GM18861 (cell line): ENCODE data around the gene KIF1C.
"Not testable (repeated sequence)": the region's sequence is repeated elsewhere in the genome, so short reads cannot be mapped to it uniquely, and the experiment has no call there.

Experiments used
- ATAC-seq: cut with Tn5 transposase; IDR thresholded peaks from one replicate; pipeline ENCODE4 v1.9.1; 2021; ENCODE audit not compliant: unreplicated experiment

The KIF1C gene

GRCh38 chr17:5042157-5043022 lies 44.6 kb downstream of the KIF1C start:
- ATAC-seq = no peak

GRCh38 chr17:5043524-5043923 lies 45.8 kb downstream of the KIF1C start:
- no peak for ATAC-seq

GRCh38 chr17:5044630-5045029 lies 46.9 kb downstream of the KIF1C start:
- ATAC-seq = no peak

- no peak for ATAC-seq
Measured at GRCh38 chr17:5045496-5045895, 47.7 kb downstream of the KIF1C start.

DNA sequence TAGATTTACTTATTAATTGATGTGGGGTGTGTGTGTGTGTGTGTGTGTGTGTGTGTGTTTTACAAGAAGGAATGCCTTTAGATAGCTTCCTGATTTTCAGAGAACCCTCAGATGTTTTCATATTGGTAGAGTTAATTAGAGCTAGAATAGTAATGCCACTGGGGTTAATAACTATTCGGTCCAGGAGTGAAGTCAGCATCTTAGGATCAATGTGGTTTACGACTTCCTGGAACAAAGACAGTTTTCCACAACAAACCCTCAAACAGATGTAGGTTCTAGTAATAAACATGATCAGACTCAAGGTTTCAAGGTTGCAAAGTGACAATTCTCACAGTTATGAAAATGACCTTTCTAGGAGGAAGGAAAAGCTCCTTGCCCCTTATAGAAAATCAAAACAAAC lies 49.7 kb downstream of the KIF1C start:
- ATAC-seq = no peak

DNA sequence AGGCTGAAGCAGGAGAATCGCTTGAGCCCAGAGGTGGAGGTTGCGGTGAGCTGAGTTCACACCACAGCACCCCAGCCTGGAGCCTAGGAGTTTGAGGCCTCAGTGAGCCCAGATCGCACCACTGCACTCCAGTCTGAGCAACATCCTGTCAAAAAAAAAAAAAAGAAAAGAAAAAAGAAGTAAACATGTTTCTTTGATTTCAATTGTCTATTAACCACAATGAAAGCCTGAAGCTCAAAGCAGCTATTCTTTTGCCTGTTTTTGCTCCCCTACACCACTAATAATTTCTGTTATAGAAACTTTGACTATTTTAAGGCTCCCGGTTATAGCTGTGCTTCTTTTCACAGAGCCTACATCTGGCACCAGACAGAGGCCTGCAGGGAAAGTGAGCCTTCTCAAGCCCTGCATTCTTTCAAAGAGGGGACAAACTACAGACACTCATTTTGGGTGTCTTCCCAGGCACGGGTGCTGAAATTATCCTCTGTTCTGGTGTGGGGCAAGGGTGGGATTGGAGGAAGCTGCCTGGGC lies 51.6 kb downstream of the KIF1C start:
- ATAC-seq = no peak

GRCh38 chr17:5050278-5050677 lies 52.5 kb downstream of the KIF1C start:
- ATAC-seq = no peak

GRCh38 chr17:5055543-5055942 lies 57.8 kb downstream of the KIF1C start:
- no peak for ATAC-seq

DNA sequence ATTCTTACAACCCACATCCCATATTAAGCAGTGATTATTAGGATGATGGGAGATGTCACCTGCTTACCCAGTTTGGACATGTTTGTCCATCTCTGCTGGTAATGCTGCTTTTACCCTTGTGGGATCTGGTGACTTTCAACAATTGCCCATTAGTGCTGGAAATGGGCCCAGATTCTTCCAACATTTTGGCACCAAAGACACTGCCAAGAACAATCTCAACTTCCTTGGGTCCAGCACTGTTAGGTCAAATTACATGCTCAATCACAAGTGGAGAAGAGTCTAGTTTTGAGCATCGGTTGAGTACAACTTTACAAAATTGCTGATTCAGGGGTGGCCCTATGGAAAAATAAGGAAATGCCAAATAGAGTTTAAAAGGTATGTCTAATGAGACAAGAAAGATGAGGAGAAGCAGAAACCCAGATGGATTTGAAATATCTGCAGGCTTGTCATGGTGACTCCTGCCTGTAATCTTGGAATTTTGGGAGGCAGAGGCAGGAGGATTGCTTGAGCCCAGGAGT lies 67.5 kb downstream of the KIF1C start:
- no peak for ATAC-seq

DNA sequence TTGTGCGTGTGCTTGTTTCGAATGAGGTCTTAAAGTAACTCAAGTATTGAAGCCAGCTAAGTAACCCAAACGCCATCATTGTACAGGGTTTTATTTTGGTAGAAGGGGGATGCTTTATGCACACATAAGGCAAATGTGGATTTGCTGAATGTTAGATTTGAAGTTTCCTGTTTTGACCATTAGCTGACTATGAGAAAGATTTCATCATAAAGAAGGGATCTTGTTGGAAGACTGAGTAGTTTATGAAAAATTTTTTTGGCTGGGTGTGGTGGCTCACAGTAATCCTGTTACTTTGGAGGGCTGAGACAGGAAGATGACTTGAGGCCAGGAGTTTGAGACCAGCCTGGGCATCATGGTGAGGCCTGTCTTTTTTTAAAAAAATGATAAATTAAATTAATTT lies 70.5 kb downstream of the KIF1C start:
- ATAC-seq = no peak

DNA sequence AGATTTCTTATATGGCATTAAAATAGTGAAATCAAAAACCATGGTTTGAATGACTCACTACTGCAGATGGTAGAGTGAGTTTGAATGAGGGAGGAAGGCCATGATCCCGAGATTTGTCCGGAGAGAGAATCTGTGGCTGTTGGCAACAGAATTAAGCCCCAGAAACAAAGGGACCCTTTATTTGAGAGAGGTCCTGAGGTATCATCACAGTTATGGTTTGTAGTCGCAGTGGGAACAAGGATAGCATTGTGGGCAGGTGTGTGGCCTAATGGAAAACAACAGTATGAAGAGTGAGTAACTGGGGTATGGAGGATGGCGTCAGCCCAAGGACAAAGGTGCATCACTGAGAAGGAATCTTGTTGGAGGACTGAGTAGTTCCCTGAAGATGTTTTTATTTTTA lies 72.0 kb downstream of the KIF1C start:
- no peak for ATAC-seq

GRCh38 chr17:5075472-5075871 lies 77.7 kb downstream of the KIF1C start:
- ATAC-seq = not testable (repeated sequence)

- not testable (repeated sequence) for ATAC-seq
Measured at GRCh38 chr17:5077275-5077674, 79.5 kb downstream of the KIF1C start.

- no peak for ATAC-seq
Measured at GRCh38 chr17:5077781-5078105, 80.0 kb downstream of the KIF1C start.
